HepG2 (cell line): ENCODE measurements around the gene MAN2A1. TPM values are rescaled to one million over a fixed set of nuclear protein-coding genes. Genes with fewer than 3 reads are reported as not detected.
A peak's percentile ranks its signal among the peaks of the same experiment; 100 is the strongest.

ENCODE experiments used
- HMGA1 ChIP-seq: sonication (generic); formaldehyde crosslinking; conservative IDR thresholded peaks from 2 replicates; pipeline ENCODE4 v1.4.0; 2020; ENCODE audit warnings: missing genetic modification reagents
- HNRNPK ChIP-seq: fragments of 200-400 bp; formaldehyde crosslinking; IDR thresholded peaks from 2 replicates; pipeline ENCODE4 v1.6.1; 2018; ENCODE audit warnings: low read length, low read depth, moderate library complexity, mild to moderate bottlenecking; ENCODE audit not compliant: poor library complexity, severe bottlenecking
- JARID2 ChIP-seq: sonication (generic); formaldehyde crosslinking; IDR thresholded peaks from 2 replicates; pipeline ENCODE4 v1.8.1; 2023; ENCODE audit warnings: missing genetic modification reagents, inconsistent platforms; ENCODE audit not compliant: insufficient replicate concordance
- MTF2 ChIP-seq: sonication (generic); formaldehyde crosslinking; IDR thresholded peaks from 2 replicates; pipeline ENCODE4 v1.5.0; 2020; ENCODE audit warnings: missing genetic modification reagents, borderline replicate concordance
- NAIF1 ChIP-seq: sonication (generic); formaldehyde crosslinking; IDR thresholded peaks from 2 replicates; pipeline ENCODE4 v1.5.0; 2020; ENCODE audit warnings: mild to moderate bottlenecking, missing genetic modification reagents, borderline replicate concordance
- RBFOX2 ChIP-seq: fragments of 200-400 bp; formaldehyde crosslinking; IDR thresholded peaks from 2 replicates; pipeline ENCODE4 v1.6.1; 2017; ENCODE audit warnings: low read depth, mild to moderate bottlenecking, low read length
- SP1 ChIP-seq, 2 experiments: fragments of 450-650 bp in 1 of 2; sonication (generic) in 1 of 2; formaldehyde crosslinking in 1 of 2; IDR thresholded peaks; 2 replicates each; pipeline versions ENCODE4 v1.4.0 to v1.6.1; 2016 to 2020; ENCODE audit warnings: missing genetic modification reagents in 1 of 2
- SRF ChIP-seq: IDR thresholded peaks from 2 replicates; pipeline ENCODE4 v1.6.1; 2011; ENCODE audit warnings: mild to moderate bottlenecking, low read depth, low read length, moderate library complexity
- ZBED4 ChIP-seq: sonication (generic); formaldehyde crosslinking; IDR thresholded peaks from 2 replicates; pipeline ENCODE4 v1.4.0; 2020; ENCODE audit warnings: missing genetic modification reagents, borderline replicate concordance
- ZNF407 ChIP-seq: sonication (generic); formaldehyde crosslinking; IDR thresholded peaks from one replicate; pipeline ENCODE4 v1.5.1; 2020; ENCODE audit warnings: mild to moderate bottlenecking, missing genetic modification reagents; ENCODE audit errors: not compliant biosample characterization
- ZNF574 ChIP-seq: sonication (generic); formaldehyde crosslinking; IDR thresholded peaks from 2 replicates; pipeline ENCODE4 v1.4.0; 2020; ENCODE audit warnings: missing genetic modification reagents
- ZNF788 ChIP-seq: sonication (generic); formaldehyde crosslinking; IDR thresholded peaks from 2 replicates; pipeline ENCODE4 v1.5.0; 2020; ENCODE audit warnings: mild to moderate bottlenecking, missing genetic modification reagents, borderline replicate concordance
- ZNF891 ChIP-seq: sonication (generic); formaldehyde crosslinking; IDR thresholded peaks from 2 replicates; pipeline ENCODE4 v1.5.0; 2020; ENCODE audit warnings: mild to moderate bottlenecking, missing genetic modification reagents
- polyA plus RNA-seq, 8 experiments: library from polyadenylated mRNA; depleted of rRNA in 3 of 8; stranded (reverse) in 7 of 8; unstranded in 1 of 8; fragments of >200 nt; fragmentation: Illumina TruSeq in 4 of 8; extraction: Trizol in 4 of 8; gene quantifications; 2 replicates each; pipeline versions ENCODE4 v1.2.1 to v1.2.3, GENCODE V29; 2011 to 2016; ENCODE audit warnings: low read depth in 4 of 8, missing spikeins in 1 of 8, mixed read lengths in 1 of 8; ENCODE audit not compliant: insufficient read depth in 1 of 8
- total RNA-seq, 5 experiments: library from RNA; depleted of rRNA; stranded (reverse); fragments of >200 nt; fragmentation: Illumina TruSeq; extraction: Trizol; gene quantifications; 2 replicates each; pipeline ENCODE4 v1.2.3, GENCODE V29; 2016; ENCODE audit warnings: low read depth in 1 of 5

The MAN2A1 gene
- total and polyA plus RNA-seq, 2 of the 13 experiments (the other 11 are each of a cell fraction or from before 2014, with no cell fraction given), result 56.2 to 80.5 TPM

GRCh38 chr5:109900911-109901627, 211.3 kb downstream of the MAN2A1 start (continued):
- TF ChIP-seq ZNF407 (CRISPR knock-in tag) (no peak), MTF2 (CRISPR knock-in tag) (no peak), HMGA1 (CRISPR knock-in tag) (no peak), ZBED4 (CRISPR knock-in tag) (no peak), JARID2 (CRISPR knock-in tag) (no peak), SRF (no peak), NAIF1 (CRISPR knock-in tag) (0 out of 2 replicates have a peak, but pooled peaks have one; percentile 42), RBFOX2 (peak; percentile 47; the same call in 1 of the 2 replicates), ZNF574 (CRISPR knock-in tag) (peak; percentile 65), HNRNPK (no peak), SP1 (IDR thresholded peaks at IDR 0.05) (no peak), SP1 (CRISPR knock-in tag; IDR thresholded peaks at IDR 0.05) (no peak), ZNF891 (CRISPR knock-in tag) (no peak), ZNF788 (CRISPR knock-in tag) (peak; percentile 53; the same call in 1 of the 2 replicates)
